ENCODE results near the gene GRB2. TPM values are rescaled to one million over a fixed set of nuclear protein-coding genes. Genes with fewer than 3 reads are reported as not detected.

Gene GRB2
- total RNA-seq, 1 experiment from 2014 or later, result 101 TPM

GRCh38 chr17:75273977-75274708, 131.3 kb downstream of the GRB2 start:
- no peak overlapping the region for H3K27ac ChIP-seq (ENCODE audit: low read depth, low read length, poor library complexity, severe bottlenecking)
- no TSS peak for BruUV-seq (replicated peaks)
- ChIA-PET POLR2A (ENCODE audit: low non-redundant PET) (no interaction called here), CTCF (no interaction called here)
- H3K9me3 ChIP-seq (ENCODE audit: low read depth, low read length, poor library complexity, severe bottlenecking), result no peaks in the 10 kb centered on the region
- H3K36me3 ChIP-seq (ENCODE audit: insufficient read depth, low read length, poor library complexity, severe bottlenecking), result peaks cover 4% of the 10 kb centered on the region
- DNase-seq (ENCODE audit: low spot score), result no peak
- no peaks in the 10 kb centered on the region for H3K27me3 ChIP-seq (replicated peaks; ENCODE audit: insufficient read depth, low read depth, low read length, poor library complexity)
- no peak overlapping the region for H3K4me3 ChIP-seq (ENCODE audit: low read depth, low read length, poor library complexity, severe bottlenecking)
- peaks cover 9% of the 10 kb centered on the region for H3K4me1 ChIP-seq (ENCODE audit: insufficient read depth, low read length, poor library complexity, severe bottlenecking)
- intact Hi-C loops (cut with micrococcal nuclease; ENCODE audit: unreplicated experiment), result no loop called here
- no peak for TF ChIP-seq CTCF (conservative IDR thresholded peaks at IDR 0.05; ENCODE audit: low read depth, low read length)
- no peak for TF ChIP-seq EZH2 (IDR thresholded peaks at IDR 0.05; ENCODE audit: borderline replicate concordance, low read depth, low read length, poor library complexity, severe bottlenecking)

GRCh38 chr17:75272848-75273184, 132.7 kb downstream of the GRB2 start:
- ChIA-PET POLR2A (ENCODE audit: low non-redundant PET) (no interaction called here), CTCF (no interaction called here)
- no peak for TF ChIP-seq EZH2 (IDR thresholded peaks at IDR 0.05; ENCODE audit: borderline replicate concordance, low read depth, low read length, poor library complexity, severe bottlenecking)
- no peak for TF ChIP-seq CTCF (conservative IDR thresholded peaks at IDR 0.05; ENCODE audit: low read depth, low read length)
- H3K27ac ChIP-seq (ENCODE audit: low read depth, low read length, poor library complexity, severe bottlenecking), result no peak overlapping the region
- peaks cover 9% of the 10 kb centered on the region for H3K4me1 ChIP-seq (ENCODE audit: insufficient read depth, low read length, poor library complexity, severe bottlenecking)
- H3K27me3 ChIP-seq (replicated peaks; ENCODE audit: insufficient read depth, low read depth, low read length, poor library complexity), result no peaks in the 10 kb centered on the region
- H3K36me3 ChIP-seq (ENCODE audit: insufficient read depth, low read length, poor library complexity, severe bottlenecking), result peaks cover 4% of the 10 kb centered on the region
- intact Hi-C loops (cut with micrococcal nuclease; ENCODE audit: unreplicated experiment), result no loop called here
- no peak overlapping the region for H3K4me3 ChIP-seq (ENCODE audit: low read depth, low read length, poor library complexity, severe bottlenecking)
- BruUV-seq (replicated peaks), result no TSS peak
- no peaks in the 10 kb centered on the region for H3K9me3 ChIP-seq (ENCODE audit: low read depth, low read length, poor library complexity, severe bottlenecking)
- DNase-seq (ENCODE audit: low spot score), result no peak

- no peaks in the 10 kb centered on the region for H3K9me3 ChIP-seq (ENCODE audit: low read depth, low read length, poor library complexity, severe bottlenecking)
- no peak for TF ChIP-seq EZH2 (IDR thresholded peaks at IDR 0.05; ENCODE audit: borderline replicate concordance, low read depth, low read length, poor library complexity, severe bottlenecking)
- TF ChIP-seq CTCF (conservative IDR thresholded peaks at IDR 0.05; ENCODE audit: low read depth, low read length), result no peak
- peak overlapping the region; percentile 83 for H3K27ac ChIP-seq (ENCODE audit: low read depth, low read length, poor library complexity, severe bottlenecking)
- peak overlapping the region; percentile 100 for H3K4me3 ChIP-seq (ENCODE audit: low read depth, low read length, poor library complexity, severe bottlenecking)
- ChIA-PET POLR2A (ENCODE audit: low non-redundant PET) (no interaction called here), CTCF (interaction anchor here (1.3 to 2.3 kb wide), 4 partner anchors 11 to 311 kb away, joined by 4 to 16 read pairs (median 12); partner anchors contain the start of genes GGA3, MRPS7 and SLC25A19)
- peaks cover 4% of the 10 kb centered on the region for H3K36me3 ChIP-seq (ENCODE audit: insufficient read depth, low read length, poor library complexity, severe bottlenecking)
- H3K27me3 ChIP-seq (replicated peaks; ENCODE audit: insufficient read depth, low read depth, low read length, poor library complexity), result no peaks in the 10 kb centered on the region
- no peak for DNase-seq (ENCODE audit: low spot score)
- intact Hi-C loops (cut with micrococcal nuclease; ENCODE audit: unreplicated experiment), result no loop called here
- H3K4me1 ChIP-seq (ENCODE audit: insufficient read depth, low read length, poor library complexity, severe bottlenecking), result peaks cover 9% of the 10 kb centered on the region
- BruUV-seq (replicated peaks), result no TSS peak
Measured at GRCh38 chr17:75271955-75272847, 133.3 kb downstream of the GRB2 start.

All from A673 (cell line).